GM18517 (cell line): Measurements from ENCODE around the gene MYO15A.

Experiments
- ATAC-seq: cut with Tn5 transposase; IDR thresholded peaks from one replicate; pipeline ENCODE4 v1.9.1; 2021; ENCODE audit warnings: mild to moderate bottlenecking, moderate library complexity; ENCODE audit not compliant: unreplicated experiment

MYO15A gene

DNA sequence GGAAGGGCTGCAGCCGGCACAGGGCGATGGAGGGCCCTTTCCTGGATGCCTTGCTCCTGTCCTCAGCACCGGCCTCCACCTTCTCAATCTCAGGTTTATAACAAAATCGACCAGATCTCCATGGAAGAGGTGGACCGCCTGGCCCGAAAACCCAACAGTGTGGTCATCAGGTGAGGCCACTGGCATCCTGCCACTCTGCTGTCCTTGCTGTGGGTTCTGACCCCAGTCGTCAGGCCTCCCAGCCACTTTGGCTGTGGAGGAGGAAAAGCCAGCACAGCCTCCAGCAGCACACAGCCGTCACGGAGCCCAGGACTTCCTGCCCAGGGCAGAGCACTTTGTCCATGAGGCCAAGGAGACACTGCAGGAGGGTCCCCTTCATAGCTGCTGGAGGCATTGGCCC lies 6.7 kb upstream of the MYO15A start:
- ATAC-seq: no peak

DNA sequence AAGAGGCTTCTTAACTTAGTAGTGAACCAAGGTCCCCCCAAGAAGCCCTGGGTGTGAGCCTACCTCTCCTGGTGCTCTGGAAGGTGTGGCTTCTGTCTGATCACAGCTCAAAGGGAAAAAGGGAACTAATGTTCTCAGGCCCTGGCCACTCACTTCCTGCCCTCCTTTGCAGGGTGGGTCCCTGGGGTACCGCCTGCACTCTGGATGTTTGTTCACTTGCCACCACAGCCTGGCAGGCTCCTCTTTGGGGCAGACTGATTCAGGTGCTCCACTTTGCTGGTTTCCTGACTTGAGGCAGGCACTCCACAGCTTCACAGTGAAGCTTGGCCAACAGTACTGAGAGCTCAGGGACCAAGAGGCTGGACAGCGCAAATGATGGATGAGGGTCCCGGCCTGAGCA lies 5.9 kb upstream of the MYO15A start:
- no peak for ATAC-seq

DNA sequence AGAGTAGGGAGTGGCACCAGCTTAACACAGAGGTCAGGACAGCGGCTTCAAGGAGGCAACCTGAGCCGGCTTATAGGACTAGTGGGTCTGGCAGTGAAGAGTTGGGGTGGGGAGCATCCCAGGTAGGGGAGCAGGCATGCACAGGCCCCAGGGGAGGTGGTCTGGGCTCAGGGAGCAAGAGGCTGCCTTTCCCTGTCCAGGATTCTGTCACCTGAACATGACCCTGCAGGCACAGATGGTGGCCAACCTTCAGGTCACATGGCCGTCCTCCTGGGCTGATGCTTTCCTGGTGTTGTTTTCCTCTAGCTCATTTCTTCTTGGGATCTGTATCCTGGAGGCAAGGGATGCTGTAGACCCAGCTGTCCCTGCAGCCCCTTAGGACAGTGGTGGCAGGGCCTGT lies 3.5 kb upstream of the MYO15A start:
- no peak for ATAC-seq

DNA sequence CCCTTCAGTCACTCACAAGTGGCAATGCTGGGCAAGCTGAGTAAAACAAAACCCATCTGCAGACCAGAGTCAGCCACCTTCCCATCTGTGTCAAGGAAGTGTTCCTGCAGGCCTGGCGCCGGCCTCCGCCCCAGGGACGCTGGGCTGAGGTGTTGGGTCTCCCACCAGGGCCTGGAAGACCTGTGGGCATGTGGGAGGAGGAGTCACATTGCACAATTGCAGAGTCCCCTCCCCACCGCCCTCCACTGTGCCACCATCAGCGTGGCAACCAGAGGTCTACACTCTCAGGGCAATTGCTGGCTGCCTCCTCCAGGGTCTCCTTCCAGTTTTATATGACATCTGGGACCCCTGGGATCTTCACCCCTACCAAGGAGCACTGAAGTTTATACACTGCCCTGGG lies 3.0 kb upstream of the MYO15A start:
- no peak for ATAC-seq

DNA sequence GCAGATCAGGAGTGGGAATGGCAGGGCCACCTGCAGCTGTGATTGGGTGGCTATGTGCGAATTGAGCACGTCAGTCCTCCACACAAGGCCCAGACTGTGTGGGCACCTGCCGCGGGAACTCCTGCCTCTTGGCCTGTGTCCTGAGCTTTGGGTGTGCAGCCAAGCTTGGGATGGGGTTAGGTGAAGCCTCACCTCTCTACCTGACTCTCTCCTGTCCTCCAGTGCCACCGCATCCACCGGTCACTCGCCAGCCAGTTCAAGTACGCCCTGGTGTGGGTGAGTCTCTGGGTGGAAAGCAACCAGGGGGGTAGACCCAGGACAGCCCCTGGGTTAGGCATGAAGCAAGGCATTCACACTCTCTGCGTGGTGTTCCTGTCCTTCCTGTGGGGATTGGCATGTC lies 2.3 kb upstream of the MYO15A start:
- no peak for ATAC-seq

DNA sequence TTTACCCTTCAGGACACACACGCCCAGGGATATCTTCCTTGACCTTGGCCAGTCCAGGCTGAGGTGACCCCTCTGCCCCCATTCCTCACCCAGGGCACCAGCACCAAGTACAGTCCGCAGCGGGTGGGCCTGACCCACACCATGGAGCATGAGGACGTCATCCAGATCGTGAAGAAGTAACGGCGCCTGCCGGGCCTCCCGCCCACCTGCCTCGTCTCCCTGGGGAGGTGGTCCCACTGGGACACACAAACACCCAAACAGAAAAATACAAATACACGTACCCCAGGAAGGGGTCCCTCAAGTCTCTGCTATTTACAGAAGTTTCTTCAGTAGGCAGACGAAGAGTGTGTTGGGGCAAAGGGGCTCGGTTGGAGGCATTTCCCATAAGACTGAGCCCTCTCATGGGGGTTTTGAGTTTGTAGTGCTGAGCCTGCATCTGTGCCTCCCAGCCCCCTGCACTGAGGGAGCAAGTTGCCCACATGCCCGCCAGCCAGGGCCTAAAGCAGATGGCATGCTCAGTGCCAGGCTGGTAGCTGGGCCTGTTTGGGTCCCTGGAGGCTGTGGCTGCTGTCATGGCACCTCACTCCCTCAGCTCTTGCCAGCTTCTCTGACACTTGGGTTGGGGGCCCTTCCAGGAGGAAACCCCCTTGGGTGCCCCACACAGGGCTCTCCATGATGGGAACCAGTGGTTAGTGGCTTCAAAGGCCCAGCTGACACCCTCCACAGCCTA lies 1.3 kb upstream of the MYO15A start:
- ATAC-seq: no peak

DNA sequence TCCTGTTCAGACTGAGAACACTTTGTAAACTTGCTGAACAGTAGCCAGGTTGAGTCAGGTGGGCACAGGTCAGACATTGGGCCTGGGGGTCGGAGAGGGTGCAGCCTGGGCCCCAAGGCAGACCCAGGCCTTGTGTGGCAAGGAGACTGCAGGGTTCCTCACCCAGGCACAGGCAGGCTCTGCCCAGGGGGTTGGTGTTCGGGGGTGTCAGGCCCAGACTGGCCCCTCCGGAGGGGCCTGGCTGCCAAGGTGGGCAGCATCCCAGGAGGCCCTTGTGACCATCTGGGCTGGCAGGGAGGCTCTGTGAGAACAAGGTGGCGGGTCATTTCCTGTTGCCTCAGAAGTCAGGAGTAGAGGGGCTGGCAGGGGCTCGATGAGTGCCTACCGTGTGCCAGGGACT lies 585 bp upstream of the MYO15A start:
- ATAC-seq: no peak

DNA sequence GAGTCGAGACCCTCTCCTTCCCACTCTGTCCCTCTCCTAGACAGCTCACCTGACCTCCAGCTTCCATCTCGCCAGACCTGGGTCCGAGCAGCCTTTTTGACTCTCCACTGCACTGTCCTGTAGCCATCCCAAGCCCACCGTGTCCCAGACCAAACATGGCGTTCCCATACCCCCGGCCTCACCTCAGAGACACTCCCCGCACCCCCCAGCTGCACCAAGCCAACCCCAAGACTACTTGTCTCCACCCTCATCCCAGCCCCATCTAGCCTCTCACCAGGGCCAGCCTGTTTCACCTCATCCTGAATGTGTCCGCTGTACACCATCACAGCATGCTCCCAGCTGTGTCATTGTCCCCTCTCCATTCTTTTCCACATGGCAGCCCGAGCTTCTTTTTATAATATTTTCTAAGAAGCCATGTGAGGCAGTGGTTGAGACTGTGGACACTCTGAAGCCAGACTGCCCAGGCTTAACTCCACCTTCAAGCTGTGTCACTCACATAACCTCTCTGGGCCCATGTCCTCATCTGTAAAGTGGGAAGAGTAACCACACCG lies 1.5 kb downstream of the MYO15A start:
- ATAC-seq: no peak

DNA sequence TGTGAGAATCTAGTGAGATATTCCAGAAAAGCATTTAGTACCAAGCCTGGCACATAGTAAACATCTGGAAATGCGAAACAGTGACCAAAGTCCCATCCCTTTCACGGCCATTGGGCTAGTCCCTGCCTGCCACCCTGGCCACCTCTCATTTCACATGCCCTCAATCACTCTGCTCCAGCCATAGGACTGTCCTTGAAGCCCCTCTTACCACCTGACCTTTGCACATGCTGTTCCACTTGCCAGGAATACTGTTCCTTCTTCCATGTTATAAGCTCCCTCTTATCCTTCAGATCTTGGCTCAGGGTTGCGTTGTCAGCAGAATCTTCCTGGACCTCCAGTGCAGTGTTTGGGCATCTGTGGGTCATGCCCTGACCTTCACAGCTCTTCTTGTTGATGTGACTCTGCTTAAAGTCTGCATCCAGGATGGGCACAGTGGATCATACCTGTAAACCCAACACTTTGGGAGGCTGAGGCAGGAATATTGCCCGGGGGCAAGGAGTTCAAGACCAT lies 2.1 kb downstream of the MYO15A start:
- no peak for ATAC-seq

DNA sequence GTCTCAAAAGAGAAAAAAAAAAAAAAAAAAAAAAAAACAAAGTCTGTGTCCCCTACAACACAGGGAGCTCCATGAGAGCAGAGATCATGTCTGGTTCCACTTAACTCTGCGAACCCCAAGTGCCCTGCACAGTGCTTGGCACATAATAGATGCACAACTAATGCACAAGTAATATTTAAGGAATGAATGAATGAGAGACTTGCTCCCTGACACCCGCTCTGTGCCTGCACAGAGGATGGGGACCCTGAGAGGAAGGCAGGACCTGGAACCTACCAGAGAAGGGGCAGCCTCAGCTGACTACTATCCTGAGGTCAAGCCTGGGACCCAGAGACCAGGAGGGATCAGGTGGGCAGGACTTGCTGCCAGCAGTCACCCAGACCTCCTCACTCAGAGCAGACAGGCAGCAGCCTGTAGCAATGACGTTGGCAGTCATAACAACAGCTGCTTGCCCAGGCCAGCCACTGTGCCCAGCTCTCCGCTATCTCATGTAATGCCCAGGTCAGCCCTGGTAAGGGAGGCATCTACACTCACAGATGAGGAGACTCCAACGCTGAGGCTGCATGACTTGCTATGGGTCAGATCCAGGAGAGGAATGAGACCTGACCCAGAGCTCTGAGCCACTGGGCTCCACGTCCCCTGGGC lies 2.9 kb downstream of the MYO15A start:
- no peak for ATAC-seq

DNA sequence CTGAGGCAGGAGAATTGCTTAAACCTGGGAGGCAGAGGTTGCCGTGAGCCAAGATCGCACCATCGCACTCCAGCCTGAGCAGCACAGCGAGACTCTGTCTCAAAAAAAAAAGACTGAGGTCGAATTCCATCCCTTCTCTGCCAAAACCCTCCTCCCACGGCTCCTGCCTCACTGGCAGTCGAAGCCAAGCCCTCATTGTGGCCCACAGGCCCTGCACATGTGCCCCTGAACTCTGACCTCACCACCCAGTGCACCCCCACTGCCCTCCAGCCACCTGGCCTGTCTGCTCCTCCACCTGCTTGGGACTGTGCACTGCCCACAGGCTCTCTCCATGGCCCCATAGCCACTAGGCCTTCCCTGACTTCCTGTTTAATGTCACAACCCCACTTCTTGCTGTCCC lies 7.0 kb downstream of the MYO15A start:
- no peak for ATAC-seq

DNA sequence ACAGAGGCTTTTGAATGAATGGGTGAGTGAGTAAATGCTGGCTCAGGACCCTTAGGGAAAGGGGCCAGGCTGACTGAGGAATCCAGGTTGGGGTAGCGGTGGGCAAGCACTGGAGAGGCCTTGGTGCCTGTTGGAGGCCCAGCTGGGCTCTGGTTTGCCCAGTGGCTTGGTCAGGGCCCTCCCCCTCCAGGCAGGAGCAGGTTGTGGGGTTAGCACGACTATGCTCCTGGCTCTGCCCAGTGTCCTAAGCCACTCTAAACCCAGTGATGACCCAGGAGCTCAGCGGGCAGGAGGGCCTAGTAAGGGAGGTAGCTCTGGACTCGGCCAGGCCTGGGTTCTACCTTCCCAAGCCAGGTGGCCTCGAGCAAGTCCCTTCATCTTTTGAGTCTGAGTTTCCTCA lies 7.5 kb downstream of the MYO15A start:
- ATAC-seq: no peak

DNA sequence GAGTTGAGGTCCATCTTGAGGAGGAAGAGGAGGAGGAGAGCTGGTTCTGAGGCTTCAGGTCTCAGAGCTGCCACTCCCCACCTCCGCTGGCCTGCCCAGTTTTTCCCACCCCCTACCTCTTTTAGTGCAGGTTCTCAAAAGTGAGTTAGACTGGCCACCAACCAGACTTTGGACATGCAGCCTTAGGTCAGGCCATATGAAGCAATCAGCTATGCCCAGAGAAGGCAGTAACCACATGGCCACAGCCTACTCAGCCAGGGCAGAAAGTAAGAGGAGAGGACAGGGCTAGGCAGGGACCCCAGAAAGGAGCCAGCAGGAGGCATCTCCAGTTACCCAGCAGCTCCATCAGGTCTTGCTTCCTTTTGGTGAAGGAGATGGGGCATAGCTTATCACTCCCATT lies 9.0 kb downstream of the MYO15A start:
- no peak for ATAC-seq

DNA sequence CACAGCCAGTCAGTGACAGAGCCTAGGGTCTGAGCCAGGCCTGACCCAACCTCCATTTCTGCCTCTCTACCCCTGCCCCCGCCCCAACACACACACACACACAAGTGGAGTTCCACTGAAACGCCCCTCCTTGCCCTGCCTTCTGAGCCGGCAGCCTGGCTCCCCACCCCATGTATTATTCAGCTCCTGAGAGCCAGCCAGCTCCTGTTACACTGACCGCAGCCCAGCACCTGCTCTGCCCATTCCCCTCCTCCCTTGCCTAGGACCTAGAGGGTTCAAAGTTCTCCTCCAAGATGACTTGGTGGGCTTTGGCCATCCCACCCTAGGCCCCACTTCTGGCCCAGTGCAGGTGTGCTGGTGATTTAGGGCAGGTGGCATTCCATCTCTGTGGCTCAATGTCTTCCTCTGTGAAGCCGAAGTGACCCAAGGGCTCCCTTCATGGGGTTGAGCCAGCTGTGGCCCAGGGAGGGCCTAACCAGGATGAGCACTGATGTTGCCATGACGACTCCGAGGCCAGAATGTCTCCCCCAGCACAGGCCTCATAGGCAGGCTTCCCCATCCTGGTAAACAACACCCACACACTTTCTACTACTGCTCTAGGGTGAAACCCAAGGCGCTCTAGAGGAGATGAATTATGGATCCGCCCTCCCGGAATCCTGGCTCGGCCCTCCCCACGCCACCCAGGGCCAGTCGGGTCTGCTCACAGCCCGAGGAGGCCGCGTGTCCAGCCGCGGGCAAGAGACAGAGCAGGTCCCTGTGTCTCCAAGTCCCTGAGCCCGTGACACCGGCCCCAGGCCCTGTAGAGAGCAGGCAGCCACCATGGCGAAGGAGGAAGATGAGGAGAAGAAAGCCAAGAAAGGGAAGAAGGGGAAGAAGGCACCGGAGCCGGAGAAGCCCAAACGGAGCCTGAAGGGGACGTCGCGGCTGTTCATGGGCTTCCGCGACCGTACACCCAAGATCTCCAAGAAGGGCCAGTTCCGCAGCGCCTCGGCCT lies 9.7 kb downstream of the MYO15A start:
- no peak for ATAC-seq

DNA sequence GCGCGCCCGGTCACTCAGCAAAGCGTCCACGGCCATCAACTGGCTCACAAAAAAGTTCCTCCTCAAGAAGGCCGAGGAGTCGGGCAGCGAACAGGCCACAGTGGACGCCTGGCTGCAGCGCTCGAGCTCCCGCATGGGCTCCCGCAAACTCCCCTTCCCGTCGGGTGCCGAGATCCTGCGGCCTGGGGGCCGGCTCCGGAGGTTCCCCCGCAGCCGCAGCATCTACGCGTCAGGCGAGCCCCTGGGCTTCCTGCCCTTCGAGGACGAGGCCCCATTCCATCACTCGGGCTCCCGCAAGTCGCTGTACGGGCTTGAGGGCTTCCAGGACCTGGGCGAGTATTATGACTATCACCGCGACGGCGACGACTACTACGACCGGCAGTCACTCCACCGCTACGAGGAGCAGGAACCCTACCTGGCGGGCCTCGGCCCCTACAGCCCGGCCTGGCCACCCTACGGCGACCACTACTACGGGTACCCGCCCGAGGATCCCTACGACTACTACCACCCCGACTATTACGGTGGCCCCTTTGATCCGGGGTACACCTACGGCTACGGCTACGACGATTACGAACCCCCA lies 10.7 kb downstream of the MYO15A start:
- no peak for ATAC-seq

DNA sequence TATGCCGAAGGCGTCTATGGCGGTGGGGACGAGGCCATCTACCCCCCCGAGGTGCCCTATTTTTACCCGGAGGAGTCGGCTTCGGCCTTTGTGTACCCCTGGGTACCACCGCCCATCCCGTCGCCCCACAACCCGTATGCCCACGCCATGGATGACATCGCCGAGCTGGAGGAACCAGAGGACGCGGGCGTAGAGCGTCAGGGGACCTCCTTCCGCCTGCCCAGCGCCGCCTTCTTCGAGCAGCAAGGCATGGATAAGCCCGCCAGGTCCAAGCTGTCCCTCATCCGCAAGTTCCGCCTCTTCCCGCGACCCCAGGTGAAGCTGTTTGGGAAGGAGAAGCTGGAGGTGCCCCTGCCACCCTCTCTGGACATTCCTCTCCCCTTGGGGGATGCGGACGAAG lies 11.4 kb downstream of the MYO15A start:
- no peak for ATAC-seq

DNA sequence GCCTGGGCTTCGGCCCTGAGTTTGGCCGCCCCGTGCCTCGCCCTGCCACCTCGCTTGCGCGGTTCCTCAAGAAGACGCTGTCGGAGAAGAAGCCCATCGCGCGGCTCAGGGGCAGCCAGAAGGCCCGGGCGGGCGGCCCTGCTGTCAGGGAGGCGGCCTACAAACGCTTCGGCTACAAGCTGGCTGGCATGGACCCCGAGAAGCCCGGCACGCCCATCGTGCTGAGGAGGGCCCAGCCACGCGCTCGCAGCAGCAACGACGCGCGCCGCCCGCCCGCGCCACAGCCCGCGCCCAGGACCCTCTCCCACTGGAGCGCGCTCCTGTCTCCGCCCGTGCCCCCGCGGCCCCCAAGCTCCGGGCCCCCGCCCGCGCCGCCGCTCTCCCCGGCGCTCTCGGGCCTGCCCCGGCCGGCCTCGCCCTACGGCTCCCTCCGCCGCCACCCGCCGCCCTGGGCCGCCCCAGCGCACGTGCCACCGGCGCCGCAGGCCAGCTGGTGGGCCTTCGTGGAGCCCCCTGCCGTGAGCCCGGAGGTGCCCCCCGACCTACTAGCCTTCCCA lies 12.0 kb downstream of the MYO15A start:
- no peak for ATAC-seq

DNA sequence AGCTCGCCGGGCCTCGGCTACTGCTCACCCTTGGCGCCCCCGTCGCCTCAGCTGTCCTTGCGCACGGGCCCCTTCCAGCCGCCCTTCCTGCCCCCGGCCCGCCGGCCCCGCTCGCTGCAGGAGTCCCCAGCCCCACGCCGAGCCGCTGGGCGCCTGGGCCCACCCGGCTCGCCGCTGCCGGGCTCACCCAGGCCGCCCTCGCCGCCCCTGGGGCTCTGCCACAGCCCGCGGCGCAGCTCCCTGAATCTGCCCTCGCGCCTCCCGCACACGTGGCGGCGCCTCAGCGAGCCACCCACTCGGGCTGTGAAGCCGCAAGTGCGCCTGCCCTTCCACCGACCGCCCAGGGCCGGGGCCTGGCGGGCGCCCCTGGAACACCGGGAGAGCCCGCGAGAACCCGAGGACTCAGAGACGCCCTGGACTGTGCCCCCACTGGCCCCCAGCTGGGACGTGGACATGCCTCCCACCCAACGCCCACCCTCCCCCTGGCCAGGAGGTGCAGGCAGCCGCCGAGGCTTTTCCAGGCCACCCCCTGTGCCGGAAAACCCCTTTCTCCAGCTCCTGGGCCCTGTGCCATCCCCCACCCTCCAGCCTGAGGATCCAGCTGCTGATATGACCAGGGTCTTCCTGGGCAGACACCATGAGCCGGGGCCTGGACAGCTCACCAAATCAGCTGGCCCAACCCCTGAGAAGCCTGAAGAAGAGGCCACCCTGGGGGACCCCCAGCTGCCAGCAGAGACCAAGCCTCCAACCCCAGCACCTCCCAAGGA lies 12.8 kb downstream of the MYO15A start:
- ATAC-seq: no peak

DNA sequence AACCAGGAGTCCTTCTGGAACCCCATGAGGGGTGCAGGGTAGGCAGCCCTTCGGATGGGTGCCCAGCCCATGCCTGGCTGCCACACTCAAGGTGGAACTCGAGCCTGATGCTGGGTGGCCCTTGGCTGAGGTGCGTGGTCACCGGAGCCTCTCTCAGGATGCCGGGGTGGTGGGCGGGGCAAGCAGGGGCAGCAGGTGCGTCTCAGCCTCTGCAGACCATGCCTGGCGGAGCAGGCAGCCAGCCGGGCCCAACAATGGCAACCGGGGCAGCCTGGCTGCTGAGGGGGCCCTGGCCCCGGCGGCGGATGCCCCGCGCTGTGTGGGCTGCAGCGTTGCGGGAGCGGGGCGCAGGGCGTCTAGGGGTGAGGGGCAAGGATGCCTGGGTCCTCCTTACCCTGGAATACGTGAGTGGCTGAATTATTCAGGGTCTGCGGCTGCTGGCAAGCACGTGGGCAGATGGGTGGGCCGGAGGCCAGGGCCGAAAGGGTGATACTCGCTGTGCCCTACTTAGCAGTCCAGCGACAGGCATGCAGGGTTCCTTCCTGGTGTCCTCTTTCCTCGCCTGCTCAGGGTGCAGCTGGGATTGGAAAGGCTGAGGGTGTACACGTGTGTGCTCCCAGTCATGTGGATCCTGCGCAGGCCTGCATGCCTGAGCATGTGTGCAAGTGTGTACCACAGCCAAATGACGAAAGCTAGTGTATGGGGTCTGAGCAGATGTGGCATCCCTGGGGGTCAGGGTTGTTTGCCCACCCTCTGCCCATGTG lies 14.6 kb downstream of the MYO15A start:
- ATAC-seq: no peak
